ENCODE results near the gene ISM1.

DNA sequence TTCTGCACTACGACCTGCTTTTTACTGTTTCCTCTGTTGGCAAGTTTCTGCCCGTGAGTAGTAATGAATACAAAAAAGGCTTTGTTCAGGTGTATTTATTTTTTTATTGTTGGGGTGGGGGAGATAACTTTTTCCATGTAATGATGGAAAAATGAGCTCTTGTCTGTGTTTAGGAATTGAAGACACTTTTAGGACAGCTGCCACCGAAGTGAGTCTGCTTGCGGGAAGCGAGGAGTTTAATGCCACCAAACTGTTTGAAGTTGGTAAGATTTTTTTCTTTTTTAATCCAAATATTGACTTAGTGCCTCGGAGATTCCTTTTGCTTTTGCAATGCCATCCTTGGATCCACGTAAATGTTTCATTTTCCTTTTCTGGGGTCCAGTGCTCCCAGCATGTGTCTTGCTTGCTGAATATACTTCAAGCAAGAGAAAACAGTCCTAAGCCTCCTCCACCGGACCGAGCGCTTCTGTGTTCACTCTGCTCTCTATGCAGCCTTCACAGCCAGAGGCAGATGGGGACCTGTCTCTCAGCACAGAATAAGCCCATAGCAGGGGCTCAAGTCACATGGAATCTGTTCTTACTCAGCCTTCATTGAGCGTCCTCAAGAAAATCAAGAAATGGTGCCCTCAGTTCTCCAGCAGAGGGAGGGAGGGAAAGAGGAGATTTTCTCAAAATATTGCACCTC, 71.3 kb downstream of the ISM1 start:
- TF ChIP-seq, protein P1, sequence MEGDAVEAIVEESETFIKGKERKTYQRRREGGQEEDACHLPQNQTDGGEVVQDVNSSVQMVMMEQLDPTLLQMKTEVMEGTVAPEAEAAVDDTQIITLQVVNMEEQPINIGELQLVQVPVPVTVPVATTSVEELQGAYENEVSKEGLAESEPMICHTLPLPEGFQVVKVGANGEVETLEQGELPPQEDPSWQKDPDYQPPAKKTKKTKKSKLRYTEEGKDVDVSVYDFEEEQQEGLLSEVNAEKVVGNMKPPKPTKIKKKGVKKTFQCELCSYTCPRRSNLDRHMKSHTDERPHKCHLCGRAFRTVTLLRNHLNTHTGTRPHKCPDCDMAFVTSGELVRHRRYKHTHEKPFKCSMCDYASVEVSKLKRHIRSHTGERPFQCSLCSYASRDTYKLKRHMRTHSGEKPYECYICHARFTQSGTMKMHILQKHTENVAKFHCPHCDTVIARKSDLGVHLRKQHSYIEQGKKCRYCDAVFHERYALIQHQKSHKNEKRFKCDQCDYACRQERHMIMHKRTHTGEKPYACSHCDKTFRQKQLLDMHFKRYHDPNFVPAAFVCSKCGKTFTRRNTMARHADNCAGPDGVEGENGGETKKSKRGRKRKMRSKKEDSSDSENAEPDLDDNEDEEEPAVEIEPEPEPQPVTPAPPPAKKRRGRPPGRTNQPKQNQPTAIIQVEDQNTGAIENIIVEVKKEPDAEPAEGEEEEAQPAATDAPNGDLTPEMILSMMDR (IDR thresholded peaks at IDR 0.05; ENCODE audit: borderline replicate concordance, extremely low read depth, low read length, poor library complexity, severe bottlenecking) = no peak
- TF ChIP-seq EZH2 (IDR thresholded peaks at IDR 0.05; ENCODE audit: borderline replicate concordance, low read depth, low read length, severe bottlenecking) = no peak
